H1 (cell line): ENCODE data around the gene HSPA1L. TPM values are rescaled to one million over a fixed set of nuclear protein-coding genes. Genes with fewer than 3 reads are reported as not detected.

ENCODE experiments used
- CTCF ChIA-PET: fragments of 300-600 bp; sonication (Branson Sonifier 250); formaldehyde crosslinking; loops from one replicate; lab custom pipeline; 2021; ENCODE audit not compliant: partially characterized antibody; lab: Charles Lee
- POLR2A ChIA-PET: fragments of 300-600 bp; sonication (Branson Sonifier 250); formaldehyde crosslinking; loops from one replicate; lab custom pipeline; 2021; ENCODE audit warnings: inconsistent platforms; ENCODE audit not compliant: partially characterized antibody; lab: Charles Lee
- DNase-seq, 2 experiments: peaks; one replicate each; pipeline versions ENCODE4 v3.0.0 to v3.0.0-alpha.2; 2010 to 2022; ENCODE audit warnings: low spot score in 2 of 2, low read depth in 1 of 2, mixed read lengths in 1 of 2
- FAIRE-seq: peaks from 2 replicates; lab custom pipeline; 2011; peaks lifted over from hg19 to GRCh38; lab: Jason Lieb, UNC
- H2AFZ ChIP-seq: 2 replicates; pipeline ENCODE4 v1.8.1; 2012; ENCODE audit warnings: low read length, inconsistent platforms
- H2AK5ac ChIP-seq: 2 replicates; pipeline ENCODE4 v1.6.1; 2013; ENCODE audit warnings: low read depth, low read length
- H2BK120ac ChIP-seq: replicated peaks from 2 replicates; pipeline ENCODE3; 2013; ENCODE audit warnings: low read depth, low read length, inconsistent platforms
- H2BK12ac ChIP-seq: 2 replicates; pipeline ENCODE4 v1.6.1; 2013; ENCODE audit warnings: low read depth, low read length
- H2BK15ac ChIP-seq: 2 replicates; pipeline ENCODE4 v1.6.1; 2013; ENCODE audit warnings: low read length
- H2BK20ac ChIP-seq: 2 replicates; pipeline ENCODE4 v1.6.1; 2013; ENCODE audit warnings: low read length
- H2BK5ac ChIP-seq: 2 replicates; pipeline ENCODE4 v1.6.1; 2013; ENCODE audit warnings: low read depth, low read length
- H3K14ac ChIP-seq: 2 replicates; pipeline ENCODE4 v1.6.1; 2013; ENCODE audit warnings: inconsistent platforms; ENCODE audit not compliant: insufficient read length
- H3K18ac ChIP-seq: 2 replicates; pipeline ENCODE4 v1.6.1; 2013; ENCODE audit warnings: low read length; ENCODE audit errors: extremely low read depth
- H3K23ac ChIP-seq: 2 replicates; pipeline ENCODE4 v1.6.1; 2013; ENCODE audit warnings: inconsistent platforms; ENCODE audit not compliant: insufficient read length
- H3K23me2 ChIP-seq: 2 replicates; pipeline ENCODE4 v1.6.1; 2013; ENCODE audit warnings: low read depth, low read length
- H3K27ac ChIP-seq: 2 replicates; pipeline ENCODE4 v1.6.1; 2011; ENCODE audit warnings: low read depth, low read length, inconsistent platforms
- H3K27me3 ChIP-seq, 4 experiments: replicated peaks in 1 of 4; 1 replicate in 1 of 4; 2 replicates in 3 of 4; pipeline versions ENCODE4 v1.6.1 to v1.8.1; 2011 to 2013; ENCODE audit warnings: low read length in 3 of 4, mild to moderate bottlenecking in 3 of 4, inconsistent platforms in 2 of 4, mixed read lengths in 2 of 4, moderate library complexity in 1 of 4; ENCODE audit not compliant: control insufficient read depth in 3 of 4, insufficient read depth in 3 of 4; ENCODE audit errors: extremely low read depth in 1 of 4
- H3K36me3 ChIP-seq, 4 experiments: 2 replicates each; pipeline versions ENCODE4 v1.6.1 to v1.8.1; 2011 to 2013; ENCODE audit warnings: mild to moderate bottlenecking in 4 of 4, low read length in 3 of 4, moderate library complexity in 2 of 4, control low read depth in 1 of 4, inconsistent platforms in 1 of 4; ENCODE audit not compliant: insufficient read depth in 4 of 4, control insufficient read depth in 2 of 4
- H3K4ac ChIP-seq: replicated peaks from 2 replicates; pipeline ENCODE3; 2013; ENCODE audit warnings: low read length, low read depth, mixed read lengths, inconsistent platforms; ENCODE audit not compliant: insufficient read length
- H3K4me1 ChIP-seq, 4 experiments: replicated peaks in 1 of 4; 1 replicate in 1 of 4; 2 replicates in 3 of 4; pipeline versions ENCODE4 v1.6.1 to v1.8.1; 2011 to 2013; ENCODE audit warnings: low read length in 3 of 4, inconsistent platforms in 2 of 4, mixed read lengths in 1 of 4; ENCODE audit not compliant: insufficient read depth in 4 of 4, control insufficient read depth in 3 of 4
- H3K4me2 ChIP-seq, 2 experiments: 2 replicates each; pipeline versions ENCODE4 v1.6.1 to v1.8.1; 2011 to 2013; ENCODE audit warnings: low read depth in 2 of 2, low read length in 2 of 2, control low read depth in 1 of 2, inconsistent platforms in 1 of 2, mild to moderate bottlenecking in 1 of 2; ENCODE audit not compliant: insufficient read depth in 1 of 2
- H3K4me3 ChIP-seq, 4 experiments: fragments of 200-600, 300-600 bp in 1 of 4; sonication (generic), shearing (Covaris generic), sonication (Bioruptor Twin) in 1 of 4; 2 replicates each; pipeline versions ENCODE4 v1.5.1 to v1.8.1; 2011 to 2016; ENCODE audit warnings: low read length in 4 of 4, low read depth in 3 of 4, control low read depth in 2 of 4, inconsistent platforms in 2 of 4, mild to moderate bottlenecking in 2 of 4, mixed read lengths in 1 of 4, moderate library complexity in 1 of 4; ENCODE audit not compliant: insufficient read depth in 2 of 4; ENCODE audit errors: extremely low read depth in 1 of 4
- H3K56ac ChIP-seq: replicated peaks from 2 replicates; pipeline ENCODE3; 2013; ENCODE audit warnings: low read depth, mild to moderate bottlenecking, mixed read lengths, low read length, inconsistent platforms; ENCODE audit not compliant: insufficient read length
- H3K79me1 ChIP-seq: 2 replicates; pipeline ENCODE4 v1.6.1; 2013; ENCODE audit warnings: low read depth, low read length, control low read depth
- H3K79me2 ChIP-seq, 2 experiments: 2 replicates each; pipeline versions ENCODE4 v1.6.1 to v1.8.1; 2012 to 2013; ENCODE audit warnings: low read length in 2 of 2, mild to moderate bottlenecking in 2 of 2, inconsistent platforms in 1 of 2; ENCODE audit not compliant: insufficient read depth in 2 of 2, control insufficient read depth in 1 of 2
- H3K9ac ChIP-seq, 4 experiments: replicated peaks in 1 of 4; 1 replicate in 1 of 4; 2 replicates in 3 of 4; pipeline versions ENCODE4 v1.6.1 to v1.8.1; 2011 to 2013; ENCODE audit warnings: low read depth in 3 of 4, low read length in 3 of 4, control low read depth in 2 of 4, mild to moderate bottlenecking in 2 of 4, moderate library complexity in 2 of 4, inconsistent platforms in 1 of 4; ENCODE audit errors: extremely low read depth in 1 of 4
- H3K9me3 ChIP-seq, 2 experiments: 2 replicates each; pipeline versions ENCODE4 v1.6.1 to v1.8.1; 2012 to 2013; ENCODE audit warnings: mild to moderate bottlenecking in 2 of 2, moderate library complexity in 2 of 2, control low read depth in 1 of 2, inconsistent platforms in 1 of 2, low read depth in 1 of 2, low read length in 1 of 2, mixed read lengths in 1 of 2; ENCODE audit not compliant: insufficient read depth in 2 of 2
- H4K20me1 ChIP-seq, 2 experiments: replicated peaks in 1 of 2; 2 replicates each; pipeline versions ENCODE3 to v1.8.1; 2011 to 2013; ENCODE audit warnings: inconsistent platforms in 2 of 2, low read length in 2 of 2, mild to moderate bottlenecking in 1 of 2; ENCODE audit not compliant: insufficient read depth in 2 of 2, control insufficient read depth in 1 of 2
- H4K5ac ChIP-seq: 2 replicates; pipeline ENCODE4 v1.6.1; 2013; ENCODE audit warnings: low read length, low read depth, mixed read lengths, inconsistent platforms; ENCODE audit not compliant: insufficient read length
- H4K8ac ChIP-seq: 2 replicates; pipeline ENCODE4 v1.8.0; 2013; ENCODE audit warnings: mild to moderate bottlenecking, moderate library complexity, low read length, inconsistent platforms; ENCODE audit not compliant: insufficient read depth; ENCODE audit errors: extremely low read depth
- H4K91ac ChIP-seq: replicated peaks from 2 replicates; pipeline ENCODE3; 2013; ENCODE audit warnings: low read length, mixed read lengths, inconsistent platforms; ENCODE audit not compliant: insufficient read length
- CBX5 ChIP-seq: fragments of 300-800, 300-1000 bp; sonication (generic); IDR thresholded peaks from 2 replicates; pipeline ENCODE4 v1.7.1; 2016; ENCODE audit warnings: antibody characterized with exemption, low read length, low read depth
- CEBPB ChIP-seq: IDR thresholded peaks from 2 replicates; pipeline ENCODE4 v1.6.1; 2012; ENCODE audit warnings: low read depth, low read length
- JUN ChIP-seq: IDR thresholded peaks from 2 replicates; pipeline ENCODE4 v1.6.1; 2011; ENCODE audit warnings: low read depth, mild to moderate bottlenecking, improper control_type of control experiment, low read length
- JUND ChIP-seq: IDR thresholded peaks from 2 replicates; pipeline ENCODE4 v1.6.1; 2011; ENCODE audit warnings: mild to moderate bottlenecking, improper control_type of control experiment, low read length
- KDM1A ChIP-seq: fragments of 200-600, 300-600 bp; sonication (generic); IDR thresholded peaks from 2 replicates; pipeline ENCODE4 v1.7.1; 2016; ENCODE audit warnings: mild to moderate bottlenecking, low read length, borderline replicate concordance
- RBBP5 ChIP-seq: IDR thresholded peaks from 2 replicates; pipeline ENCODE4 v1.7.1; 2012; ENCODE audit warnings: low read depth, mild to moderate bottlenecking, inconsistent platforms, low read length, moderate library complexity, borderline replicate concordance
- TBP ChIP-seq: IDR thresholded peaks from 2 replicates; pipeline ENCODE4 v1.6.1; 2011; ENCODE audit warnings: low read depth, low read length, improper control_type of control experiment
- WGBS, 2 experiments: shearing (Covaris generic) in 1 of 2; methylation state at CpG; one replicate each; pipeline versions ENCODE4 v1.1.6 to v1.1.7; 2013 to 2015; ENCODE audit warnings: low lambda C conversion rate in 2 of 2, mixed read lengths in 2 of 2, inconsistent platforms in 1 of 2, low coverage in 1 of 2, missing lambda C conversion rate in 1 of 2; ENCODE audit not compliant: insufficient replicate concordance in 2 of 2, insufficient coverage in 1 of 2, insufficient read length in 1 of 2; ENCODE audit errors: extremely low coverage in 1 of 2, missing lambda C conversion rate in 1 of 2; 5-methylcytosine and 5-hydroxymethylcytosine counted together
- polyA plus RNA-seq, 7 experiments: library from polyadenylated mRNA; depleted of rRNA in 3 of 7; stranded (reverse) in 5 of 7; unstranded in 2 of 7; fragments of >200 nt in 5 of 7; fragments of 200-250 nt in 2 of 7; gene quantifications; 1 replicate in 5 of 7; 2 replicates in 1 of 7; 4 replicates in 1 of 7; pipeline versions ENCODE4 v1.2.1 to v1.2.3, GENCODE V29; 2011 to 2013; ENCODE audit warnings: missing spikeins in 2 of 7, mixed read lengths in 2 of 7
- total RNA-seq: library from RNA; stranded (reverse); fragmentation: NEBNext Ultra II Directional; extraction: Animal tissue kit (Norgen Biotek cat#: 25700); gene quantifications from 2 replicates; pipeline ENCODE4 v1.2.1, GENCODE V29; 2021
- TF ChIP-seq, protein P1 (sequence below): IDR thresholded peaks from 2 replicates; pipeline ENCODE4 v1.6.1; 2012; ENCODE audit warnings: inconsistent platforms
- TF ChIP-seq, protein P2 (sequence below): IDR thresholded peaks from 2 replicates; pipeline ENCODE4 v1.6.1; 2011; ENCODE audit warnings: low read length, improper control_type of control experiment

HSPA1L gene
- total and polyA plus RNA-seq, 2 of the 8 experiments (the other 6 are each of a cell fraction or from before 2014, with no cell fraction given), result 1.00 to 1.9 TPM

GRCh38 chr6:31850765-31851484 lies 35.8 kb upstream of the HSPA1L start:
- no peak for DNase-seq
- POLR2A ChIA-PET, result interaction anchor here (0.6 to 12.6 kb wide), 5 partner anchors 10 to 703 kb away, joined by 3 to 189 read pairs (median 3); partner anchors contain the start of gene NEU1

More at GRCh38 chr6:31850765-31851484, 35.8 kb upstream of the HSPA1L start:
- Histone ChIP-seq H3K14ac (no peak overlapping the region), H3K4me3 (no peak overlapping the region), H3K27me3 (no peaks in the 10 kb centered on the region), H3K18ac (no peak overlapping the region), H2BK15ac (no peak overlapping the region), H2BK120ac (no peak overlapping the region), H3K79me2 (no peaks in the 10 kb centered on the region), H3K27ac (no peak overlapping the region), H3K4ac (no peak overlapping the region), H3K23me2 (no peaks in the 10 kb centered on the region), H3K79me1 (no peaks in the 10 kb centered on the region), H2BK20ac (no peak overlapping the region), H4K8ac (no peak overlapping the region), H3K9ac (peak overlapping the region in 1 of 4 experiments; percentile 18; a peak in 1 of 7 replicates), H3K4me1 (no peaks in the 10 kb centered on the region), H4K91ac (no peak overlapping the region), H4K5ac (no peak overlapping the region), H3K23ac (no peak overlapping the region), H2BK5ac (no peak overlapping the region), H3K4me2 (no peak overlapping the region; a peak in 1 of 4 replicates), H2AK5ac (no peak overlapping the region), H2BK12ac (no peak overlapping the region), H3K36me3 (peaks cover 0 to 4% (median 0%) of the 10 kb centered on the region in 4 experiments; a peak in 2 of 8 replicates), H3K9me3 (peaks cover 6 to 7% of the 10 kb centered on the region in 2 experiments; a peak in 1 of 4 replicates), H4K20me1 (no peaks in the 10 kb centered on the region), H3K56ac (no peak overlapping the region), H2AFZ (no peak overlapping the region)
- 97% methylated on average over 2 of the region's 2 CpGs; no CpG with 5 or more reads in 1 of the 2 experiments for WGBS, 2 experiments
- CTCF ChIA-PET, result interaction anchor here (0.6 to 1.3 kb wide), 4 partner anchors 12 to 558 kb away, joined by 3 to 5 read pairs (median 4); no protein-coding TSS in a partner anchor
- no peak for TF ChIP-seq JUND
- TF ChIP-seq, protein P1, sequence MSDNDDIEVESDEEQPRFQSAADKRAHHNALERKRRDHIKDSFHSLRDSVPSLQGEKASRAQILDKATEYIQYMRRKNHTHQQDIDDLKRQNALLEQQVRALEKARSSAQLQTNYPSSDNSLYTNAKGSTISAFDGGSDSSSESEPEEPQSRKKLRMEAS, result no peak
- TF ChIP-seq CEBPB, result no peak
- TF ChIP-seq RBBP5, result no peak
- no peak for TF ChIP-seq JUN
- TF ChIP-seq CBX5, result no peak
- TF ChIP-seq KDM1A, result no peak
- TF ChIP-seq, protein P2, sequence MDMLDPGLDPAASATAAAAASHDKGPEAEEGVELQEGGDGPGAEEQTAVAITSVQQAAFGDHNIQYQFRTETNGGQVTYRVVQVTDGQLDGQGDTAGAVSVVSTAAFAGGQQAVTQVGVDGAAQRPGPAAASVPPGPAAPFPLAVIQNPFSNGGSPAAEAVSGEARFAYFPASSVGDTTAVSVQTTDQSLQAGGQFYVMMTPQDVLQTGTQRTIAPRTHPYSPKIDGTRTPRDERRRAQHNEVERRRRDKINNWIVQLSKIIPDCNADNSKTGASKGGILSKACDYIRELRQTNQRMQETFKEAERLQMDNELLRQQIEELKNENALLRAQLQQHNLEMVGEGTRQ, result no peak
- no peak for TF ChIP-seq TBP
- FAIRE-seq, result no peak
